GM12874 (cell line): ENCODE results near the gene DOCK4.

Experiments used
- CTCF ChIP-seq: IDR thresholded peaks from 2 replicates; pipeline ENCODE4 v1.5.1; 2011; ENCODE audit warnings: low read depth, mild to moderate bottlenecking, control low read depth, low read length, moderate library complexity; ENCODE audit not compliant: insufficient read depth

DOCK4 gene

GRCh38 chr7:112116894-112117293 is 89.3 kb downstream of the DOCK4 start:
- no peak for TF ChIP-seq CTCF

- TF ChIP-seq CTCF: no peak
Observed at GRCh38 chr7:112116358-112116757, 89.8 kb downstream of the DOCK4 start.

GRCh38 chr7:112115880-112116279 is 90.3 kb downstream of the DOCK4 start:
- no peak for TF ChIP-seq CTCF

GRCh38 chr7:112113913-112114575 is 92.2 kb downstream of the DOCK4 start:
- no peak for TF ChIP-seq CTCF

- TF ChIP-seq CTCF: no peak
Observed at GRCh38 chr7:112112822-112113255, 93.4 kb downstream of the DOCK4 start.

- TF ChIP-seq CTCF: no peak
Observed at GRCh38 chr7:112110651-112111050, 95.5 kb downstream of the DOCK4 start.

GRCh38 chr7:112110175-112110574 is 96.0 kb downstream of the DOCK4 start:
- TF ChIP-seq CTCF: no peak

GRCh38 chr7:112108981-112109380 is 97.2 kb downstream of the DOCK4 start:
- no peak for TF ChIP-seq CTCF
